GM21423 (cell line): ENCODE results near the gene BEAN1.

Experiments
- ATAC-seq: cut with Tn5 transposase; IDR thresholded peaks from one replicate; pipeline ENCODE4 v1.9.1; 2021; ENCODE audit warnings: mild to moderate bottlenecking, moderate library complexity; ENCODE audit not compliant: unreplicated experiment

BEAN1 gene

GRCh38 chr16:66469291-66469946 is 42.3 kb downstream of the BEAN1 start:
- no peak for ATAC-seq

DNA sequence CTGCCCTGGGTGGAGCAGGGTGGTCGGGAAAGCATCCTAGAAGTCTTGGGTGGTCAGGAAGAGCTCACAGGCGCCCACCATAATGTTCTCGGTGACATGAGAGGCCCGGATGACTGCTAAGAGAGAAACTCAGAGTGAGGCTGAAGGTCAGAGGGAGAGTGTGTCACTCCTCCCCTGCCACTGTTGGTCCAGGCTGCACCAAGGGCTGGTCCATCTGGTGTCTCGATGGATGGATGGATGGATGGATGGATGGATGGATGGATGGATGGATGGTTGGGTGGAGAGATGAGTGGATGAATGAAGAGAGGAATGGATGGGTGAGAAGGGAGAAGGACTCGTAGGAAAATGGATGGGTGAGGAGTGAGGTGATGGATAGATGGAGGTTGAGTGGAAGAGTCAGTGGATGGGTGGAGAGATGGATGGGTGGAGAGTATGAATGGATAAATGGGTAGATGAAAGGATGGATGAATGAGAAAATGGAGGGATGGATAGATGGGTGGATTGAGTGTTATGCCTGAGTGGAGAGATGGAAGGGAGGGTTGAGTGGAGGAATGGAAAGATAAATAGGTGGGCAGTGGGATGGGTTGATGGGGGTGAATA is 43.0 kb downstream of the BEAN1 start:
- ATAC-seq: no peak

- ATAC-seq: no peak
These were observed 43.5 kb downstream of the BEAN1 start for GRCh38 chr16:66470556-66470955.

GRCh38 chr16:66471264-66471663 is 44.2 kb downstream of the BEAN1 start:
- ATAC-seq: no peak

DNA sequence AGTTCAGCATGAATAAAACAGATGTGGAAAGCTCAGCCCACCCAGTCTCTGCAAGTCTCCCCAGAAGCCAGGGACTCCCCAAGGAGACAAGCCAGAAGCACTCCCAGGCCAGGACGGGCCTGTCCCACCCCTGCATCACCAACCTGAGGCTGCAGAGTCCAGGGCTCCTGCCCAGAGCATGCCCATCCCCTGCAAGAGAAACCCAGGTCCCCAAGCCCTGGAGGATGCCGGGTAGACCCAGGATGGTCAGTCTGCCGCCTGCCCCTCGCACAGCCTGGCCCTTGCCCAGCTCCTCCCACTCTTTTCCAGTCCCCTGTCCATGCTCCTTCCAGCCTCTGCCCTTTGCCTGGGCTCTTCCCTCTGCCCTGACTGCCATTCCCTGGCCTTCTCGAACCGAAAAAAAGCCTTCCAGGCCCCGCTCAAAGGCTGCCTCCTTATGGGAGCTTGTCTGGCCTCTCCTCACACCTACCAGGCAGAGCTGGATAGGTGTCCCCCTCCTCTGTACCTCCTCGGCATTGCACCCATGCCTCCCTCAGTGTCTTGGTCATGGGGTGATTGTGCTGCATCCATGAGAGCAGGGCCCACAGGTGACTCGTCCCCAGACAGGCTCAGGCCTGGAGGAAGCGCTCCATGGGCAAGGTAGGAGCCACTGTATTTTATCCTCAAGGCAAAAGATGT is 44.8 kb downstream of the BEAN1 start:
- ATAC-seq: no peak

DNA sequence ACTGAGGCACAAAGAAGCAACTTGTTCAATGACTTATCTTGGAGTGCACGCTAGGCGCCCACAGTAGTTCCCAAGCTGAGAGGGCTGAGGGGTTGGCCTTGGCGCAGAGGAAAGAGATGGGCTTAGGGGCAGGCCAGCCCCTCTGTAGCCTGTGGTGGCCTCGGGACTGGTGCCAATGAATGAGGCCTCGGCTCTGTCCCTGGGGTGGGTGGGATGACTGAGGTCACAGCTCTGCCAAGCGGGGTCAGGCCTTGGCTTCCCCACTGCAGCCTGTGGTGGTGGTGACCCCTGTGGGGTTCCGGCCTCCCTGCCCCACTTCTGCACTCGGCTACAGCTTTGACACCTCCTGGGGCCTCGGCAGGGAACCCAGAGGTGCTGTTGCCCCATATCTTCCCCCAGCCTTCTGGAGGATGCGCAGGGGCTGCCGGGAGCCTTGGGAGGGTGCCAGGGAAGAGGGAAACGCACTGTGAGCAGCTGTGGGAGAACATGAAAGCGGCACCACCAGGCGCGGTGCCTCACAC is 46.0 kb downstream of the BEAN1 start:
- ATAC-seq: no peak

DNA sequence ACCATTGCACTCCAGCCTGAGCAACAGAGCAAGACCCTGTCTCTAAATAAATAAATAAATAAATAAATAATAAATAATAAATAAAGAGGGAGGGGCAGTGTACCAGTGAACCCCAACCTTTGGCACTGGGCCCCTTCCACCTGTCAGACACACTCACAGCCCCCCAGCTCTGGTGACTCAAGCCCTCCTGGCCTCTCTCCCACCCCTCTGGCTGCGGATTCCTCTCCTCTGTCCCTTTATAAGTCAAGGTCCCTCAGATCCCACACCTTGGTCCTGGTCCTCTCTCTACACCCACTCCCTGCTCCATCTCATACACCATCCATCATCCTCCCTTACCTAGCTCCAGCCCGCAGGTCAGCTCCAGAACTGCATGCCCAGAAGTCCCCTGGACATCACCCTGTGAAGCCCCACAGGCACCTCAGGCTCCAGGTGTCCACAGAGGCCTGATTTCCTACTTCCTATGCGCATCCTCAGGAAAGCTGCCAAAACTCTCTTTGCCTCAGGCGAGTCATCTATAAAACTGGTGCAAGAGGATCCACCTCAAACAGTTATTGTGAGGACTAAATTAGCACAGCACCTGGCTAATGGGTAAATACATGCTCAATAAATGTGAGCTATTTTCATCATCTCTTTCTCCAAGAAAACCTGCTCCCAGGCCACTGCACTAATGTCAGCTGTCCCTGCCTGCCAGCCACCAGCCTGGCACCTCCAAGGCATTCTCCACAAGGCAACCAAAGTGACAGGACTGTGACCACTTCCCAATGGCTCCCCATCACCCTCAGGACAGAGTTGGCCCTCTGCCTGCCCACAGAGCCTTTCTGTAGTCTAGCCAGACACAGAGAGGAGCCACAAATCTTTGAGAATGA is 46.8 kb downstream of the BEAN1 start:
- no peak for ATAC-seq

- ATAC-seq: peak; percentile 84
These were observed 47.7 kb downstream of the BEAN1 start for GRCh38 chr16:66474750-66475199.

- ATAC-seq: no peak
These were observed 48.1 kb downstream of the BEAN1 start for GRCh38 chr16:66475232-66475631.

GRCh38 chr16:66476328-66477027 is 49.4 kb downstream of the BEAN1 start:
- no peak for ATAC-seq

DNA sequence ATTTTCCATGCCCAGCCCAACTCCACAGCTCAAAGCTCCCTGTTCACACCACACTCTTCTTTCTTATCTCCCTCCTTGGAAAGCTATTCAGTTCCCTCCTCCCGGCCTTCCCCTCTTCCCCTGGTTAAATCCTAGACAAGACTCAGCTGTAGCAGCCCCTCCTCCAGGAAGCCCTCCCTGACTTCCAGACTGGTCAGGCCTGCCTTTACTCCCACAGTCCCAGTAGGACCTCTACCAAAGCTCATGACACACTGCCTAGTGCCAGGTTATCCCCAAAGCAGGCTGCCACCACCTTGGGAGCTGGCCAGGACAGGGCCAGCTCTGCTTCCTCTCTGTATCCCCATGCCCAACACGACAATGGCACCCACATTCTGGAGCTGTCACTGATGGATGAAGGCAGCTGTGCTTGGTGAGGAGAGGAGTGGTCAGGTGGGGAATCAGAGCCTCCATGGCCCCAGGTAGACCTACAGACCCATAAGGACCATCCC is 50.0 kb downstream of the BEAN1 start:
- ATAC-seq: no peak

GRCh38 chr16:66478733-66479511 is 51.8 kb downstream of the BEAN1 start:
- ATAC-seq: peak; percentile 71

GRCh38 chr16:66479661-66480264 is 52.7 kb downstream of the BEAN1 start:
- ATAC-seq: no peak

DNA sequence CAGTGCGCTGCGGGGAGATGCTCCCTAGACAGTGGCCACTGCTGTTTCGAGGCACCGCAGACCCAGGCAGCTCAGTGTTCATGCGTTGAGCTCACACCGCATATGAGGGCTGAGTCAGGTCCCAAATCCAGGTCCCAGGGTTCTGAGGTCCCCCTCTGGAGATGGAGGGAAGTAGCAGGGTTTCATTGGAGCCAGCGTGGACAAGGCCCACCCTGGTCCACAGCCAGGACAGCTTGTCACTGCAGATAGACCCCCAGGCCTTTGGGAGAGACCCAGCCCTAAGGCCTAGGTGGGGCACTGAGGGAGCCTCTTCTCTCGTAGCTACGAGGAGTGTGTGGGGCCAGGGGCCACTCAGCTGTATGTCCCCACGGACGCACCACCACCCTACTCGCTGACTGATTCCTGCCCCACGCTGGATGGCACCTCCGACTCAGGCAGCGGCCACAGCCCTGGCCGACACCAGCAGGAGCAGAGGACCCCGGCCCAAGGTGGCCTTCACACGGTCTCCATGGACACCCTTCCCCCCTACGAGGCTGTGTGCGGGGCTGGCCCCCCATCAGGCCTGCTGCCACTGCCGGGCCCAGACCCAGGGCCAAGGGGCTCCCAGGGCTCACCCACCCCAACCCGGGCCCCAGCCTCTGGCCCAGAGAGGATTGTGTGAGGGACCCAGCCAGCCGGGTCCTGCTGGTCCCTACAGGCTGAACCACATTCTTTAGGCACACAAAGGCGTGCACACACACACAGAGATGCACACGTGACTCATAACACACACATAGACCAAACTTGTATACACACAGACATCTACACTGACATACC is 53.4 kb downstream of the BEAN1 start:
- ATAC-seq: no peak

DNA sequence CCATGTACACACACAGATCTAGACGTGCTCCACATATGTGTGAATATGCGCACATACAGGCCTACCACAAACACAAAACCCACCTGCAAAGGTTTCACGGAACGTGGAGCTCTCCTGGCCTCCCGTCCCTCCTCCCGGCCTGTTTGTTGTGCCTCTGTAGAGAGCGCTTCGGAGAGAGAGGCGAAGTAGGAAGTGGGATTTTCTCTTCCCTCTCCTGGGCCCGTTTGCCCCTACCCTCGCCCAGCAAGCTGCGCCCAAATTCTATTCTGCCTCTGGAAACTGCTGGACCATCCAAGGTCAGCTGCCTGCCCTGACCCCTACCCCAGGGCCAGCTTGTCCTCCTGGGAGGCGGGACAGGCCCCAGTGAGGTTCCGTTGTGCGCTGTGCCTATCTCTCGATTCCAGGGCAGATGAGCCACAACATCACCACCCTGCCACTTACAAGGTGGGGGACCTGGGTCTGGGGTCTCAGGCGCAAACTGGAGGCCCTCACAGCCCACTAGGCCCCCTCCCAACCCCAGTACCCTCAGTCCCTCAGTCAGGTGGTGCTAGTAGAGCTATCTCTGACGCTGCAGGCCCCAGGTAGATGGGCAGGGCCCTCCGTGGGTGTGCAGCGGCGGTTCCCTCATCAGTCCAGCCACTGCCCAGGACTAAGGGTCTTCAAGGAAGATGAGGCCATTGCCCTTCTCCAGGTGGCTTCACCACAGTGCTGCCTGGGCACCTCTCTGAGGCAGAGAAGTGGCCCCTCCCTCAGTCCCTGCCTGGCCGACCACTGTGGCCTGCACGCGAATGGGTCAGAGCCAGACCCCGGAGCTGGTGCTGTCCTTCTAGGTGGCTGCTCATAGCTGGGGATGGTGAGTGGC is 54.2 kb downstream of the BEAN1 start:
- ATAC-seq: no peak

DNA sequence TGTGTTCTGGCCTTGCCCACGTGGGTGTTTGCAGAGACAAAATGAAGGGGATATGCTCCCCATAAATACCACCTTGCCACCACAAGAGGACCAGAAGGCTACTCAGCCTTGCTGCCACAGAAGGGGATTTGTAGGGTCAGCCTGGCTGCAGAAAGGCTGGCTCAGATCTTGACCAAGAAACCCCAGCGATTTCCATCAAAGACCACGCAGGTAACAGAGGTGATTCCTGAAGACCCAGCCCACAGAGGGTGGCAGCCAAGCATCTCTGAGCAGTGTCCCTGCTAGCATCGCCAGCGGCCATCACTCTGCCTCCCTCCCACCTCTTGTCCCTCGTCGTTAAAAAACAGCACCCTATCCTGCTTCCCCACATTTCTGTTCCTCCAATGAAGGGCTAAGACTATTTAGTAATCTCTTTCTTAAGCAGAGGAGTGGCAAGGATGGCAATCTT is 54.9 kb downstream of the BEAN1 start:
- no peak for ATAC-seq
